ENCODE results near the gene TFF2.

The TFF2 gene

GRCh38 chr21:42346441-42346840 lies 4.4 kb downstream of the TFF2 start:
- ChIA-PET CTCF (interaction anchor here (1.3 kb wide), 2 partner anchors 9 to 87 kb away, joined by 3 to 4 read pairs; no protein-coding TSS in a partner anchor), POLR2A (no interaction called here)
- no peak for TF ChIP-seq CTCF (IDR thresholded peaks at IDR 0.05; ENCODE audit: control extremely low read depth, extremely low read depth, low read depth, missing control alignments)

GRCh38 chr21:42344631-42345030 lies 6.2 kb downstream of the TFF2 start:
- DNase-seq (ENCODE audit: extremely low spot score): no peak
- ChIA-PET POLR2A (no interaction called here), CTCF (no interaction called here)
- no peak for TF ChIP-seq CTCF (IDR thresholded peaks at IDR 0.05; ENCODE audit: control extremely low read depth, extremely low read depth, low read depth, missing control alignments)

More at GRCh38 chr21:42346441-42346840, 4.4 kb downstream of the TFF2 start:
- DNase-seq (ENCODE audit: extremely low spot score): no peak

GRCh38 chr21:42343963-42344510 lies 6.8 kb downstream of the TFF2 start:
- TF ChIP-seq CTCF (IDR thresholded peaks at IDR 0.05; ENCODE audit: control extremely low read depth, extremely low read depth, low read depth, missing control alignments): no peak
- CTCF ChIA-PET: interaction anchor here (0.6 kb wide), 1 partner anchor 591 kb away, joined by 3 read pairs; no protein-coding TSS in a partner anchor
- POLR2A ChIA-PET: no interaction called here
- no peak for DNase-seq (ENCODE audit: extremely low spot score)

GRCh38 chr21:42343556-42343955 lies 7.2 kb downstream of the TFF2 start:
- TF ChIP-seq CTCF (IDR thresholded peaks at IDR 0.05; ENCODE audit: control extremely low read depth, extremely low read depth, low read depth, missing control alignments): no peak
- ChIA-PET POLR2A (no interaction called here), CTCF (interaction anchor here (0.6 kb wide), 1 partner anchor 591 kb away, joined by 3 read pairs; no protein-coding TSS in a partner anchor)
- no peak for DNase-seq (ENCODE audit: extremely low spot score)

GRCh38 chr21:42343101-42343500 lies 7.7 kb downstream of the TFF2 start:
- no peak for TF ChIP-seq CTCF (IDR thresholded peaks at IDR 0.05; ENCODE audit: control extremely low read depth, extremely low read depth, low read depth, missing control alignments)
- no peak for DNase-seq (ENCODE audit: extremely low spot score)
- CTCF ChIA-PET: interaction anchor here (1.1 to 2.9 kb wide), 4 partner anchors 13 to 67 kb away, joined by 3 to 8 read pairs (median 4); no protein-coding TSS in a partner anchor
- POLR2A ChIA-PET: no interaction called here

GRCh38 chr21:42341776-42342542 lies 8.8 kb downstream of the TFF2 start:
- DNase-seq (ENCODE audit: extremely low spot score): no peak
- ChIA-PET POLR2A (no interaction called here), CTCF (interaction anchor here (0.7 to 2.9 kb wide), 7 partner anchors 11 to 197 kb away, joined by 3 to 8 read pairs (median 3); no protein-coding TSS in a partner anchor)
- TF ChIP-seq CTCF (IDR thresholded peaks at IDR 0.05; ENCODE audit: control extremely low read depth, extremely low read depth, low read depth, missing control alignments): no peak

All from GM10248 (cell line).